ENCODE measurements around the gene JAK1. TPM values are rescaled to one million over a fixed set of nuclear protein-coding genes. Genes with fewer than 3 reads are reported as not detected.

The JAK1 gene
- total RNA-seq, 2 experiments from 2014 or later, result 204 to 205 TPM

GRCh38 chr1:64996541-64997257, 30.4 kb upstream of the JAK1 start:
- CTCF ChIA-PET, result no interaction called here
- no peak for DNase-seq
- H3K27ac Mint-ChIP-seq, result no peak overlapping the region
- peaks cover 5% of the 10 kb centered on the region for H3K36me3 Mint-ChIP-seq (ENCODE audit: low read depth)
- H3K27me3 Mint-ChIP-seq, result no peaks in the 10 kb centered on the region
- peaks cover 3% of the 10 kb centered on the region for H3K9me3 Mint-ChIP-seq
- peaks cover 10% of the 10 kb centered on the region for H3K4me1 Mint-ChIP-seq
- H3K4me3 Mint-ChIP-seq, result no peak overlapping the region
- POLR2A ChIA-PET, result no interaction called here

GRCh38 chr1:64995316-64995715, 29.0 kb upstream of the JAK1 start:
- no peak for DNase-seq
- CTCF ChIA-PET, result no interaction called here
- Mint-ChIP-seq H3K36me3 (ENCODE audit: low read depth) (peaks cover 5% of the 10 kb centered on the region), H3K4me3 (no peak overlapping the region), H3K27me3 (no peaks in the 10 kb centered on the region), H3K4me1 (no peaks in the 10 kb centered on the region), H3K9me3 (peaks cover 3% of the 10 kb centered on the region), H3K27ac (no peak overlapping the region)
- POLR2A ChIA-PET, result no interaction called here

GRCh38 chr1:64986903-64987871, 20.8 kb upstream of the JAK1 start:
- ChIA-PET CTCF (no interaction called here), POLR2A (no interaction called here)
- Mint-ChIP-seq H3K27ac (no peak overlapping the region), H3K36me3 (ENCODE audit: low read depth) (no peaks in the 10 kb centered on the region), H3K9me3 (no peaks in the 10 kb centered on the region), H3K27me3 (no peaks in the 10 kb centered on the region), H3K4me3 (no peak overlapping the region), H3K4me1 (peaks cover 2% of the 10 kb centered on the region)
- DNase-seq, result no peak

- Mint-ChIP-seq H3K4me3 (no peak overlapping the region), H3K27ac (no peak overlapping the region), H3K9me3 (no peaks in the 10 kb centered on the region), H3K4me1 (peaks cover 9% of the 10 kb centered on the region), H3K36me3 (ENCODE audit: low read depth) (no peaks in the 10 kb centered on the region), H3K27me3 (peaks cover 2% of the 10 kb centered on the region)
- POLR2A ChIA-PET, result no interaction called here
- CTCF ChIA-PET, result no interaction called here
- no peak for DNase-seq
These were observed 18.4 kb upstream of the JAK1 start for GRCh38 chr1:64984737-64985136.

- Mint-ChIP-seq H3K4me3 (no peak overlapping the region), H3K36me3 (ENCODE audit: low read depth) (no peaks in the 10 kb centered on the region), H3K27ac (no peak overlapping the region), H3K27me3 (peaks cover 2% of the 10 kb centered on the region), H3K9me3 (no peaks in the 10 kb centered on the region), H3K4me1 (peaks cover 9% of the 10 kb centered on the region)
- CTCF ChIA-PET, result no interaction called here
- POLR2A ChIA-PET, result no interaction called here
- no peak for DNase-seq
These were observed 17.8 kb upstream of the JAK1 start for GRCh38 chr1:64984106-64984505.

- Mint-ChIP-seq H3K4me3 (no peak overlapping the region), H3K9me3 (no peaks in the 10 kb centered on the region), H3K4me1 (peaks cover 9% of the 10 kb centered on the region), H3K36me3 (ENCODE audit: low read depth) (no peaks in the 10 kb centered on the region), H3K27ac (no peak overlapping the region), H3K27me3 (peaks cover 2% of the 10 kb centered on the region)
- DNase-seq, result no peak
- POLR2A ChIA-PET, result no interaction called here
- CTCF ChIA-PET, result interaction anchor here (1.5 kb wide), 1 partner anchor 58 kb away, joined by 3 read pairs; no protein-coding TSS in a partner anchor
These were observed 16.8 kb upstream of the JAK1 start for GRCh38 chr1:64983110-64983509.

- H3K36me3 Mint-ChIP-seq (ENCODE audit: low read depth), result no peaks in the 10 kb centered on the region
- H3K27ac Mint-ChIP-seq, result no peak overlapping the region
- no peaks in the 10 kb centered on the region for H3K9me3 Mint-ChIP-seq
- no peak overlapping the region for H3K4me3 Mint-ChIP-seq
- CTCF ChIA-PET, result interaction anchor here (0.6 to 1.5 kb wide), 3 partner anchors 59 to 706 kb away, joined by 3 read pairs; no protein-coding TSS in a partner anchor
- POLR2A ChIA-PET, result interaction anchor here (0.9 to 1.3 kb wide), 2 partner anchors 17 to 39 kb away, joined by 3 read pairs; no protein-coding TSS in a partner anchor
- no peak for DNase-seq
- peaks cover 2% of the 10 kb centered on the region for H3K27me3 Mint-ChIP-seq
- H3K4me1 Mint-ChIP-seq, result peaks cover 9% of the 10 kb centered on the region
These were observed 15.5 kb upstream of the JAK1 start for GRCh38 chr1:64981601-64982533.

- H3K27ac Mint-ChIP-seq, result no peak overlapping the region
- POLR2A ChIA-PET, result interaction anchor here (0.9 to 1.3 kb wide), 2 partner anchors 16 to 40 kb away, joined by 3 read pairs; no protein-coding TSS in a partner anchor
- no peaks in the 10 kb centered on the region for H3K36me3 Mint-ChIP-seq (ENCODE audit: low read depth)
- no peak overlapping the region for H3K4me3 Mint-ChIP-seq
- DNase-seq, result no peak
- H3K9me3 Mint-ChIP-seq, result no peaks in the 10 kb centered on the region
- H3K4me1 Mint-ChIP-seq, result peaks cover 9% of the 10 kb centered on the region
- CTCF ChIA-PET, result interaction anchor here (0.6 to 0.7 kb wide), 2 partner anchors 142 to 707 kb away, joined by 3 read pairs; no protein-coding TSS in a partner anchor
- peaks cover 2% of the 10 kb centered on the region for H3K27me3 Mint-ChIP-seq
These were observed 14.6 kb upstream of the JAK1 start for GRCh38 chr1:64980745-64981600.

- DNase-seq, result no peak
- CTCF ChIA-PET, result interaction anchor here (1.0 to 1.8 kb wide), 2 partner anchors 12 to 96 kb away, joined by 3 to 5 read pairs; partner anchors contain the start of gene JAK1
- Mint-ChIP-seq H3K9me3 (no peaks in the 10 kb centered on the region), H3K27me3 (peaks cover 2% of the 10 kb centered on the region), H3K4me3 (no peak overlapping the region), H3K27ac (no peak overlapping the region), H3K4me1 (peaks cover 9% of the 10 kb centered on the region), H3K36me3 (ENCODE audit: low read depth) (no peaks in the 10 kb centered on the region)
- POLR2A ChIA-PET, result interaction anchor here (1.4 kb wide), 1 partner anchor 13 kb away, joined by 4 read pairs; the partner anchor contains the start of gene JAK1
These were observed 13.0 kb upstream of the JAK1 start for GRCh38 chr1:64979358-64979757.

GRCh38 chr1:64976361-64976760, 10.0 kb upstream of the JAK1 start:
- DNase-seq, result no peak
- POLR2A ChIA-PET, result no interaction called here
- CTCF ChIA-PET, result no interaction called here
- no peak overlapping the region for H3K27ac Mint-ChIP-seq
- H3K36me3 Mint-ChIP-seq (ENCODE audit: low read depth), result no peaks in the 10 kb centered on the region
- H3K4me3 Mint-ChIP-seq, result no peak overlapping the region
- H3K4me1 Mint-ChIP-seq, result peaks cover 8% of the 10 kb centered on the region
- H3K9me3 Mint-ChIP-seq, result no peaks in the 10 kb centered on the region
- peaks cover 2% of the 10 kb centered on the region for H3K27me3 Mint-ChIP-seq

- Mint-ChIP-seq H3K9me3 (no peaks in the 10 kb centered on the region), H3K4me3 (no peak overlapping the region), H3K36me3 (ENCODE audit: low read depth) (no peaks in the 10 kb centered on the region), H3K27me3 (no peaks in the 10 kb centered on the region), H3K27ac (no peak overlapping the region), H3K4me1 (peaks cover 2% of the 10 kb centered on the region)
- CTCF ChIA-PET, result no interaction called here
- DNase-seq, result no peak
- POLR2A ChIA-PET, result interaction anchor here (0.9 to 1.0 kb wide), 2 partner anchors 10 to 33 kb away, joined by 3 read pairs; no protein-coding TSS in a partner anchor
These were observed 9.4 kb upstream of the JAK1 start for GRCh38 chr1:64975740-64976139.

GRCh38 chr1:64975127-64975526, 8.8 kb upstream of the JAK1 start:
- Mint-ChIP-seq H3K4me3 (no peak overlapping the region), H3K4me1 (no peaks in the 10 kb centered on the region), H3K36me3 (ENCODE audit: low read depth) (no peaks in the 10 kb centered on the region), H3K9me3 (no peaks in the 10 kb centered on the region), H3K27ac (no peak overlapping the region), H3K27me3 (no peaks in the 10 kb centered on the region)
- ChIA-PET POLR2A (interaction anchor here (0.9 to 1.0 kb wide), 2 partner anchors 10 to 34 kb away, joined by 3 read pairs; no protein-coding TSS in a partner anchor), CTCF (no interaction called here)
- DNase-seq, result no peak
